ENCODE results near the gene ELAVL1.
"Not testable (repeated sequence)": the region's sequence is repeated elsewhere in the genome, so short reads cannot be mapped to it uniquely, and the experiment has no call there.

Gene ELAVL1

GRCh38 chr19:7968796-7969554, 36.5 kb downstream of the ELAVL1 start:
- DNase-seq (ENCODE audit: low spot score in 2 of 2): no peak
- Mint-ChIP-seq H3K4me1 (no peaks in the 10 kb centered on the region), H3K4me3 (no peak overlapping the region), H3K27ac (ENCODE audit: low read depth) (no peak overlapping the region), H3K27me3 (no peaks in the 10 kb centered on the region), H3K9me3 (no peaks in the 10 kb centered on the region), H3K36me3 (ENCODE audit: insufficient read depth) (peaks cover 37% of the 10 kb centered on the region)
- no peak for ATAC-seq (replicated peaks; ENCODE audit: extremely low read depth, poor library complexity, severe bottlenecking)

- Mint-ChIP-seq H3K9me3 (no peaks in the 10 kb centered on the region), H3K4me1 (no peaks in the 10 kb centered on the region), H3K4me3 (no peak overlapping the region), H3K36me3 (ENCODE audit: insufficient read depth) (peaks cover 32% of the 10 kb centered on the region), H3K27ac (ENCODE audit: low read depth) (no peak overlapping the region), H3K27me3 (no peaks in the 10 kb centered on the region)
- no peak for DNase-seq (ENCODE audit: low spot score in 2 of 2)
- ATAC-seq (replicated peaks; ENCODE audit: extremely low read depth, poor library complexity, severe bottlenecking): no peak
These were observed 37.2 kb downstream of the ELAVL1 start for GRCh38 chr19:7968008-7968795.

GRCh38 chr19:7965921-7966665, 39.3 kb downstream of the ELAVL1 start:
- Mint-ChIP-seq H3K4me1 (no peaks in the 10 kb centered on the region), H3K9me3 (no peaks in the 10 kb centered on the region), H3K36me3 (ENCODE audit: insufficient read depth) (peaks cover 31% of the 10 kb centered on the region), H3K27ac (ENCODE audit: low read depth) (no peak overlapping the region), H3K27me3 (no peaks in the 10 kb centered on the region), H3K4me3 (no peak overlapping the region)
- no peak for ATAC-seq (replicated peaks; ENCODE audit: extremely low read depth, poor library complexity, severe bottlenecking)
- no peak for DNase-seq (ENCODE audit: low spot score in 2 of 2)

- ATAC-seq (replicated peaks; ENCODE audit: extremely low read depth, poor library complexity, severe bottlenecking) (no peak), DNase-seq (ENCODE audit: low spot score in 2 of 2) (no peak)
- Mint-ChIP-seq H3K9me3 (no peaks in the 10 kb centered on the region), H3K4me3 (no peak overlapping the region), H3K27me3 (no peaks in the 10 kb centered on the region), H3K36me3 (ENCODE audit: insufficient read depth) (peaks cover 28% of the 10 kb centered on the region), H3K4me1 (no peaks in the 10 kb centered on the region), H3K27ac (ENCODE audit: low read depth) (no peak overlapping the region)
These were observed 40.1 kb downstream of the ELAVL1 start for GRCh38 chr19:7965259-7965841.

- no peak for DNase-seq (ENCODE audit: low spot score in 2 of 2)
- no peak overlapping the region for H3K27ac Mint-ChIP-seq (ENCODE audit: low read depth)
These were observed 41.9 kb downstream of the ELAVL1 start for GRCh38 chr19:7963566-7963965.

GRCh38 chr19:7962644-7963268, 42.7 kb downstream of the ELAVL1 start:
- H3K36me3 Mint-ChIP-seq (ENCODE audit: insufficient read depth): peaks cover 35% of the 10 kb centered on the region
- no peak overlapping the region for H3K27ac Mint-ChIP-seq (ENCODE audit: low read depth)
- no peak overlapping the region for H3K4me3 Mint-ChIP-seq
- H3K4me1 Mint-ChIP-seq: no peaks in the 10 kb centered on the region
- no peaks in the 10 kb centered on the region for H3K9me3 Mint-ChIP-seq
- ATAC-seq (replicated peaks; ENCODE audit: extremely low read depth, poor library complexity, severe bottlenecking) (no peak), DNase-seq (ENCODE audit: low spot score in 2 of 2) (no peak)
- no peaks in the 10 kb centered on the region for H3K27me3 Mint-ChIP-seq

More at GRCh38 chr19:7963566-7963965, 41.9 kb downstream of the ELAVL1 start:
- ATAC-seq (replicated peaks; ENCODE audit: extremely low read depth, poor library complexity, severe bottlenecking): no peak
- no peak overlapping the region for H3K4me3 Mint-ChIP-seq
- H3K4me1 Mint-ChIP-seq: no peaks in the 10 kb centered on the region
- peaks cover 32% of the 10 kb centered on the region for H3K36me3 Mint-ChIP-seq (ENCODE audit: insufficient read depth)
- H3K9me3 Mint-ChIP-seq: no peaks in the 10 kb centered on the region
- H3K27me3 Mint-ChIP-seq: no peaks in the 10 kb centered on the region

- DNase-seq (ENCODE audit: low spot score in 2 of 2) (no peak), ATAC-seq (replicated peaks; ENCODE audit: extremely low read depth, poor library complexity, severe bottlenecking) (no peak)
- no peaks in the 10 kb centered on the region for H3K9me3 Mint-ChIP-seq
- H3K36me3 Mint-ChIP-seq (ENCODE audit: insufficient read depth): peaks cover 29% of the 10 kb centered on the region
- H3K4me3 Mint-ChIP-seq: no peak overlapping the region
- H3K27me3 Mint-ChIP-seq: no peaks in the 10 kb centered on the region
- H3K27ac Mint-ChIP-seq (ENCODE audit: low read depth): no peak overlapping the region
- no peaks in the 10 kb centered on the region for H3K4me1 Mint-ChIP-seq
These were observed 43.4 kb downstream of the ELAVL1 start for GRCh38 chr19:7961920-7962626.

GRCh38 chr19:7961082-7961481, 44.4 kb downstream of the ELAVL1 start:
- not testable (repeated sequence) for H3K27me3 Mint-ChIP-seq; H3K4me1 Mint-ChIP-seq; H3K9me3 Mint-ChIP-seq; H3K27ac Mint-ChIP-seq (ENCODE audit: low read depth); DNase-seq (ENCODE audit: low spot score in 2 of 2); H3K4me3 Mint-ChIP-seq; ATAC-seq (replicated peaks; ENCODE audit: extremely low read depth, poor library complexity, severe bottlenecking)
- H3K36me3 Mint-ChIP-seq (ENCODE audit: insufficient read depth): peaks cover 26% of the 10 kb centered on the region

- ATAC-seq (replicated peaks; ENCODE audit: extremely low read depth, poor library complexity, severe bottlenecking) (no peak), DNase-seq (ENCODE audit: low spot score in 2 of 2) (no peak)
- H3K27me3 Mint-ChIP-seq: no peaks in the 10 kb centered on the region
- H3K36me3 Mint-ChIP-seq (ENCODE audit: insufficient read depth): peaks cover 17% of the 10 kb centered on the region
- no peaks in the 10 kb centered on the region for H3K9me3 Mint-ChIP-seq
- H3K4me1 Mint-ChIP-seq: no peaks in the 10 kb centered on the region
- no peak overlapping the region for H3K4me3 Mint-ChIP-seq
- no peak overlapping the region for H3K27ac Mint-ChIP-seq (ENCODE audit: low read depth)
These were observed 46.2 kb downstream of the ELAVL1 start for GRCh38 chr19:7959211-7959610.

- Mint-ChIP-seq H3K9me3 (no peaks in the 10 kb centered on the region), H3K36me3 (ENCODE audit: insufficient read depth) (peaks cover 11% of the 10 kb centered on the region), H3K4me1 (no peaks in the 10 kb centered on the region), H3K4me3 (no peak overlapping the region), H3K27ac (ENCODE audit: low read depth) (no peak overlapping the region), H3K27me3 (no peaks in the 10 kb centered on the region)
- no peak for ATAC-seq (replicated peaks; ENCODE audit: extremely low read depth, poor library complexity, severe bottlenecking)
- no peak for DNase-seq (ENCODE audit: low spot score in 2 of 2)
These were observed 49.7 kb downstream of the ELAVL1 start for GRCh38 chr19:7955696-7956095.

- no peak for ATAC-seq (replicated peaks; ENCODE audit: extremely low read depth, poor library complexity, severe bottlenecking)
- Mint-ChIP-seq H3K27ac (ENCODE audit: low read depth) (no peak overlapping the region), H3K4me3 (no peak overlapping the region), H3K27me3 (no peaks in the 10 kb centered on the region), H3K9me3 (no peaks in the 10 kb centered on the region), H3K36me3 (ENCODE audit: insufficient read depth) (peaks cover 6% of the 10 kb centered on the region), H3K4me1 (no peaks in the 10 kb centered on the region)
- DNase-seq (ENCODE audit: low spot score in 2 of 2): no peak
These were observed 51.9 kb downstream of the ELAVL1 start for GRCh38 chr19:7953576-7953975.
